Karpas-422 (cell line): ENCODE data around the gene CDC73. TPM values are rescaled to one million over a fixed set of nuclear protein-coding genes. Genes with fewer than 3 reads are reported as not detected.

Source experiments
- DNase-seq: peaks from one replicate; pipeline ENCODE4 v3.0.0-alpha.2; 2015
- H2AFZ ChIP-seq: fragments of 200-600 bp; sonication (generic); 2 replicates; pipeline ENCODE4 v1.6.1; 2014; ENCODE audit warnings: antibody characterized with exemption, low read length, mixed read lengths
- H3K27ac ChIP-seq: fragments of 200-600 bp; sonication (generic); 2 replicates; pipeline ENCODE4 v1.5.1; 2014; ENCODE audit warnings: mild to moderate bottlenecking, low read length, moderate library complexity
- H3K27me3 ChIP-seq: fragments of 200-600 bp; sonication (generic); 2 replicates; pipeline ENCODE4 v1.6.1; 2014; ENCODE audit warnings: low read length, mixed read lengths
- H3K36me3 ChIP-seq: fragments of 200-600 bp; sonication (generic); 2 replicates; pipeline ENCODE4 v1.6.1; 2014; ENCODE audit warnings: low read length, mixed read lengths; ENCODE audit not compliant: insufficient read depth
- H3K4me1 ChIP-seq: fragments of 200-600 bp; sonication (generic); 2 replicates; pipeline ENCODE4 v1.6.1; 2014; ENCODE audit warnings: mild to moderate bottlenecking, low read length, mixed read lengths
- H3K4me2 ChIP-seq: fragments of 200-600 bp; sonication (generic); 2 replicates; pipeline ENCODE4 v1.6.1; 2014; ENCODE audit warnings: low read length, low read depth, mild to moderate bottlenecking; ENCODE audit not compliant: poor library complexity, severe bottlenecking
- H3K4me3 ChIP-seq: fragments of 200-600 bp; sonication (generic); 2 replicates; pipeline ENCODE4 v1.5.1; 2014; ENCODE audit warnings: mild to moderate bottlenecking, antibody characterized with exemption, low read length, mixed read lengths
- H3K79me2 ChIP-seq: fragments of 200-600 bp; sonication (generic); 2 replicates; pipeline ENCODE4 v1.6.1; 2014; ENCODE audit warnings: mild to moderate bottlenecking, low read length, mixed read lengths
- H3K9ac ChIP-seq: fragments of 200-600 bp; sonication (generic); 2 replicates; pipeline ENCODE4 v1.6.0; 2014; ENCODE audit warnings: low read length
- H3K9me2 ChIP-seq: fragments of 200-600 bp; sonication (generic), shearing (Covaris generic); replicated peaks from 2 replicates; pipeline ENCODE4 v1.6.0; 2014; ENCODE audit warnings: mild to moderate bottlenecking, low read length, moderate library complexity; ENCODE audit not compliant: insufficient read depth
- H3K9me3 ChIP-seq: fragments of 300-700, 200-600 bp; sonication (generic); 2 replicates; pipeline ENCODE4 v1.6.1; 2014; ENCODE audit warnings: low read length, mixed read lengths
- H4K20me1 ChIP-seq: fragments of 200-600 bp; sonication (generic); 2 replicates; pipeline ENCODE4 v1.6.1; 2014; ENCODE audit warnings: mild to moderate bottlenecking, antibody characterized with exemption, low read length, low read depth; ENCODE audit not compliant: insufficient read depth
- small RNA-seq: library from RNA; depleted of rRNA; stranded (forward); fragments of <200 nt; gene quantifications from one replicate; pipeline ENCODE3, GENCODE V24; 2014
- total RNA-seq: library from RNA; depleted of rRNA; stranded (reverse); fragments of >200 nt; shearing (Covaris generic); gene quantifications from 2 replicates; pipeline ENCODE4 v1.2.3, GENCODE V29; 2014; ENCODE audit warnings: low replicate concordance; rRNA removed

The CDC73 gene
- total RNA-seq, 1 experiment from 2014 or later, result 37.9 TPM

GRCh38 chr1:193293726-193294125 is 171.9 kb downstream of the CDC73 start:
- Histone ChIP-seq H3K36me3 (no peaks in the 10 kb centered on the region), H3K9me3 (no peaks in the 10 kb centered on the region), H3K4me3 (no peak overlapping the region)

DNA sequence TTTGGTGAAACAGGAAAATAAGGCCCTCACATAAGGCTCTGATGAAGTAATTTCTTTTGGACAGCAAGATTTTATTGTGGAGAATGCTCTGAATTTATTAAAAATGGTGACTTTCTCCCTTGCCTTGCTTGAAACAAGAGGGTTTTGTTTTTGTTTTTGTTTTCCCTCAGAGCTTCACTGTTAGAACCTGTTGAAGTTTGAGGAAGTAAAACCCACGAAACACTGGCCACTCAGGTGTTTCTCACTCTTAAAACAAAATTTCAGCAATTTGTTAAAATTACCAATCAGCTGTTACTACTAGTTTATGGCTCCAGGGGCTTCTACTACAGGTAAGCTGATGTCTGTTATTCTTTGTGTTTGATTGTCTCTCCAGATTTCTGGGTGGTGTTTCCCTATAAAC is 177.2 kb downstream of the CDC73 start:
- H3K27ac ChIP-seq, result no peak overlapping the region
- H3K27me3 ChIP-seq, result peaks cover 2% of the 10 kb centered on the region; the same call in 1 of the 2 replicates
- H2AFZ ChIP-seq, result no peak overlapping the region
- DNase-seq, result no peak
- no peak overlapping the region for H3K4me3 ChIP-seq
- no peaks in the 10 kb centered on the region for H3K36me3 ChIP-seq
- H3K4me1 ChIP-seq, result no peaks in the 10 kb centered on the region
- no peaks in the 10 kb centered on the region for H3K9me2 ChIP-seq
- H3K79me2 ChIP-seq, result no peaks in the 10 kb centered on the region
- H3K9me3 ChIP-seq, result no peaks in the 10 kb centered on the region
- H4K20me1 ChIP-seq, result no peaks in the 10 kb centered on the region
- H3K9ac ChIP-seq, result no peak overlapping the region
- H3K4me2 ChIP-seq, result no peak overlapping the region

More at GRCh38 chr1:193293726-193294125, 171.9 kb downstream of the CDC73 start:
- Histone ChIP-seq H3K27ac (no peak overlapping the region), H3K4me1 (no peaks in the 10 kb centered on the region), H3K79me2 (no peaks in the 10 kb centered on the region), H3K27me3 (peaks cover 2% of the 10 kb centered on the region; the same call in 1 of the 2 replicates), H3K9me2 (no peaks in the 10 kb centered on the region), H2AFZ (no peak overlapping the region), H3K9ac (no peak overlapping the region), H4K20me1 (no peaks in the 10 kb centered on the region), H3K4me2 (no peak overlapping the region)
- peak; percentile 46 for DNase-seq

DNA sequence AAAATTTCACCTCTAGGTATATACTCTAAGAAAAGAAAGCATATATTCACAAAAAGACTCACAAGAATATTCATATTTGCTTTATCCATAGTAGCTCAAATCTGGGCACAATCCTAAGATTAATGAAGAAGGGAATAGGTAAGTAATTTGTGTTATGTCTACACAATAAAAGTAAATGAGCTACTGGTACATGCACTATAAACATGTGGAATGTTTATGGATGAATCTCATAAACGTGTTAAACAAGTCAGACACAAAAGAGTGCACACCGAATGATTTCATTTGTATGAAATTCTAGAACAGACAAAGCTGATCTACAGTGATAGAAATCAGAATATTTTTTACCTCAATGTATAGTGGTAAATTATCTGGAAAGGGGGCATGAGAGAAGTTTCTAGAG is 179.9 kb downstream of the CDC73 start:
- Histone ChIP-seq H3K4me3 (no peak overlapping the region), H4K20me1 (no peaks in the 10 kb centered on the region), H3K4me2 (no peak overlapping the region), H3K9me2 (no peaks in the 10 kb centered on the region), H3K36me3 (no peaks in the 10 kb centered on the region), H3K79me2 (no peaks in the 10 kb centered on the region), H3K9me3 (no peaks in the 10 kb centered on the region), H3K27me3 (no peaks in the 10 kb centered on the region), H3K4me1 (no peaks in the 10 kb centered on the region), H2AFZ (no peak overlapping the region), H3K9ac (no peak overlapping the region), H3K27ac (no peak overlapping the region)
- DNase-seq, result no peak

DNA sequence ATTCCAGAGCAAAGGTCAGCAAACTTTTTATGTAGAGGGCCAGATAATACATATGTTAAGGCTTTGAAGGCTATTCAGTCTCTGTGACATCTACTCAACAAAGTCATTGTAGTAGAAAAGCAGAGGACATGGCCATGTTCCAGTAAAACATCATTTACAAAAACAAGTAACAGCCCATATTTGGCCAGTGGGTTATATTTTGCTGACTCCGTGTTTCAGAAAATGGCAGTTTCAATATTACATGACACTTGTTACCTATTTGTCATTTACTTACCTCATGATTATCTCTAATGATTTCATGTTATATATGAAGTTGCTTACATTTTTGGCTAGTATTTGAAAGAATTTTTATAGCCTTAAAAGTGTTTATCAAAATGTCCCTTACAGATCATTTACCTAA is 182.0 kb downstream of the CDC73 start:
- Histone ChIP-seq H3K27me3 (no peaks in the 10 kb centered on the region), H3K36me3 (no peaks in the 10 kb centered on the region), H2AFZ (no peak overlapping the region), H3K4me2 (no peak overlapping the region), H3K4me3 (no peak overlapping the region), H3K9me2 (no peaks in the 10 kb centered on the region), H3K27ac (no peak overlapping the region), H4K20me1 (no peaks in the 10 kb centered on the region), H3K79me2 (no peaks in the 10 kb centered on the region), H3K9ac (no peak overlapping the region), H3K9me3 (no peaks in the 10 kb centered on the region), H3K4me1 (no peaks in the 10 kb centered on the region)
- no peak for DNase-seq

Small RNA genes within 50 kb of the gene (small RNA-seq; reads per million reads assigned to genes)
- 0.16 reads per million for gene MIR1278

Other genes starting within 250 kb of the CDC73 start
- 48.8 and 63.4 TPM in 2 replicates for gene UCHL5, start 62.7 kb upstream of the CDC73 start, total RNA-seq
- 107 and 168 TPM in 2 replicates for gene RO60, start 62.4 kb upstream of the CDC73 start, total RNA-seq
- 13.3 and 30.9 TPM in 2 replicates for gene GLRX2, start 16.6 kb upstream of the CDC73 start, total RNA-seq
- gene B3GALT2, start 64.6 kb downstream of the CDC73 start, total RNA-seq, result not detected in 2 replicates